Placental epithelial cell (primary cell): ENCODE results near the gene RPL36AL. TPM values are rescaled to one million over a fixed set of nuclear protein-coding genes. Genes with fewer than 3 reads are reported as not detected.

Experiments used
- small RNA-seq: library from RNA; depleted of rRNA; stranded (forward); fragments of <200 nt; gene quantifications from one replicate; pipeline ENCODE3, GENCODE V24; 2012
- total RNA-seq: library from RNA; depleted of rRNA; stranded (reverse); fragments of >200 nt; gene quantifications from 2 replicates; pipeline ENCODE4 v1.2.3, GENCODE V29; 2012

RPL36AL gene
- 116 and 378 TPM in 2 replicates for total RNA-seq

GRCh38 chr14:49620182-49621113 lies at the start of gene RPL36AL, which contains the start of gene MGAT2:
Gene RPL36AL, minus strand, starts transcription at chr14:49620626. Its CDS starts 1,522 bp downstream, at chr14:49619104.
Gene MGAT2, plus strand, starts transcription at chr14:49620799. Its CDS starts 470 bp downstream, at chr14:49621269.

GRCh38 chr14:49634547-49635334 lies 14.3 kb upstream of the RPL36AL start, which contains the start of gene DNAAF2:
Gene DNAAF2, minus strand, starts transcription at chr14:49635244. Its CDS starts 95 bp downstream, at chr14:49635149.

GRCh38 chr14:49598485-49599300 lies 21.7 kb downstream of the RPL36AL start, which contains the start of gene LRR1:
Gene LRR1, plus strand, starts transcription at chr14:49598940. Its CDS starts 81 bp downstream, at chr14:49599021.

GRCh38 chr14:49585803-49586672 lies 34.4 kb downstream of the RPL36AL start, which contains the start of gene RPS29:
Gene RPS29, minus strand, starts transcription at chr14:49586380. Its CDS starts 34 bp downstream, at chr14:49586346.

Small RNAs within 50 kb of the gene (small RNA-seq; reads per million reads assigned to genes)
- gene AL139099.3: not detected
- gene AL139099.4: not detected
- gene RF00019: not detected

Other genes starting within 250 kb of the RPL36AL start
- gene RPS29, start 34.2 kb downstream of the RPL36AL start, total RNA-seq: 2,462 and 2,719 TPM in 2 replicates
- 9.4 and 13.6 TPM in 2 replicates for gene LRR1, start 21.7 kb downstream of the RPL36AL start, total RNA-seq
- gene MGAT2, start 173 bp upstream of the RPL36AL start, total RNA-seq: 51.8 and 86.3 TPM in 2 replicates
- 7.5 TPM in 2 replicates for gene DNAAF2, start 14.6 kb upstream of the RPL36AL start, total RNA-seq
- gene POLE2, start 67.6 kb upstream of the RPL36AL start, total RNA-seq: 5.3 and 7.9 TPM in 2 replicates
- gene KLHDC1, start 72.5 kb upstream of the RPL36AL start, total RNA-seq: 3.5 and 9.8 TPM in 2 replicates
- 85.9 and 91.5 TPM in 2 replicates for gene KLHDC2, start 147.5 kb upstream of the RPL36AL start, total RNA-seq
- gene NEMF, start 232.2 kb upstream of the RPL36AL start, total RNA-seq: 43.9 and 67.9 TPM in 2 replicates